Stromal cell of bone marrow (primary cell): ENCODE results near the gene SCAMP2.
"Not testable (repeated sequence)": the region's sequence is repeated elsewhere in the genome, so short reads cannot be mapped to it uniquely, and the experiment has no call there.

Source experiments
- DNase-seq: peaks from one replicate; pipeline ENCODE4 v3.0.0-alpha.2; 2012; ENCODE audit warnings: low read depth

SCAMP2 gene

GRCh38 chr15:74890665-74890960 lies 17.4 kb upstream of the SCAMP2 start:
- no peak for DNase-seq

- peak; percentile 69 for DNase-seq
Observed at GRCh38 chr15:74889883-74890664, 16.9 kb upstream of the SCAMP2 start, which contains the start of gene MPI. MPI (plus strand) TSS chr15:74890042; CDS start chr15:74890074, 32 bp downstream.

GRCh38 chr15:74889390-74889882 lies 16.3 kb upstream of the SCAMP2 start:
- no peak for DNase-seq

GRCh38 chr15:74888716-74889115 lies 15.6 kb upstream of the SCAMP2 start:
- no peak for DNase-seq

GRCh38 chr15:74887537-74888193 lies 14.5 kb upstream of the SCAMP2 start:
- not testable (repeated sequence) for DNase-seq

- DNase-seq = no peak
Observed at GRCh38 chr15:74885461-74885860, 12.3 kb upstream of the SCAMP2 start.

GRCh38 chr15:74884428-74885223 lies 11.5 kb upstream of the SCAMP2 start:
- DNase-seq = no peak

GRCh38 chr15:74882528-74882927 lies 9.4 kb upstream of the SCAMP2 start:
- DNase-seq = no peak

- DNase-seq = no peak
Observed at GRCh38 chr15:74878273-74878672, 5.1 kb upstream of the SCAMP2 start.

GRCh38 chr15:74873756-74874424 lies 725 bp upstream of the SCAMP2 start:
- no peak for DNase-seq

- no peak for DNase-seq
Observed at GRCh38 chr15:74872702-74873035, 496 bp downstream of the SCAMP2 start.

GRCh38 chr15:74870436-74871215 lies 2.5 kb downstream of the SCAMP2 start:
- no peak for DNase-seq

GRCh38 chr15:74869726-74870407 lies 3.3 kb downstream of the SCAMP2 start:
- no peak for DNase-seq

- DNase-seq = no peak
Observed at GRCh38 chr15:74869372-74869725, 3.8 kb downstream of the SCAMP2 start.

GRCh38 chr15:74868059-74868458 lies 5.1 kb downstream of the SCAMP2 start:
- DNase-seq = no peak

GRCh38 chr15:74867466-74868038 lies 5.6 kb downstream of the SCAMP2 start:
- no peak for DNase-seq

- DNase-seq = peak; percentile 45
Observed at GRCh38 chr15:74866090-74866489, 7.1 kb downstream of the SCAMP2 start.

GRCh38 chr15:74865316-74865715 lies 7.8 kb downstream of the SCAMP2 start:
- DNase-seq = no peak

- DNase-seq = no peak
Observed at GRCh38 chr15:74864296-74864695, 8.9 kb downstream of the SCAMP2 start.

GRCh38 chr15:74863239-74864056 lies 9.7 kb downstream of the SCAMP2 start:
- no peak for DNase-seq
